OCI-LY3 (cell line): Measurements from ENCODE around the gene BCAR3.

Source experiments
- EZH2phosphoT487 ChIP-seq: fragments of 200-600 bp; shearing (Covaris generic); IDR thresholded peaks from 2 replicates; pipeline ENCODE4 v1.6.1; 2018; ENCODE audit warnings: antibody characterized with exemption, mixed run types, low read depth
- TF ChIP-seq, protein P1 (sequence below): fragments of 200-600, 300-600 bp; sonication (generic); IDR thresholded peaks from 2 replicates; pipeline ENCODE4 v1.5.1; 2014; ENCODE audit warnings: antibody characterized with exemption, low read length, low read depth

DNA sequence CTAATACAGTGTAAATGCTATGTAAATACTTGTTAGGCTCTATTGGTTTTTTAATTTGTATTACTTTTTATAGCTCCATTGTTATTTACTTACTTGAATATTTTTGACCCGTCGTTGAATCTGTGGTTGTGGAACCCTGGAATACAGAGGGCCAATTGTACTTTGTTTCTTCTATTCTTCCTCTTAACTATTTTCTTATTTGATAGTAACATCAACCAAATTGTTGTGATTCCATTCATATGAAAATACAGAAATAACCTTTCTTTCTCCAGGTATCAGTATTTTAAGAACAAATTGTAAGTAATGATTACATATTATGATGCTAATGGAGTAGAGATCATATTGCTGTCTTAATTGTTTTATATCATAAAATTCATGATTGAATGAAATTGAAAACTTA lies 160.0 kb downstream of the BCAR3 start:
- TF ChIP-seq, protein P1, sequence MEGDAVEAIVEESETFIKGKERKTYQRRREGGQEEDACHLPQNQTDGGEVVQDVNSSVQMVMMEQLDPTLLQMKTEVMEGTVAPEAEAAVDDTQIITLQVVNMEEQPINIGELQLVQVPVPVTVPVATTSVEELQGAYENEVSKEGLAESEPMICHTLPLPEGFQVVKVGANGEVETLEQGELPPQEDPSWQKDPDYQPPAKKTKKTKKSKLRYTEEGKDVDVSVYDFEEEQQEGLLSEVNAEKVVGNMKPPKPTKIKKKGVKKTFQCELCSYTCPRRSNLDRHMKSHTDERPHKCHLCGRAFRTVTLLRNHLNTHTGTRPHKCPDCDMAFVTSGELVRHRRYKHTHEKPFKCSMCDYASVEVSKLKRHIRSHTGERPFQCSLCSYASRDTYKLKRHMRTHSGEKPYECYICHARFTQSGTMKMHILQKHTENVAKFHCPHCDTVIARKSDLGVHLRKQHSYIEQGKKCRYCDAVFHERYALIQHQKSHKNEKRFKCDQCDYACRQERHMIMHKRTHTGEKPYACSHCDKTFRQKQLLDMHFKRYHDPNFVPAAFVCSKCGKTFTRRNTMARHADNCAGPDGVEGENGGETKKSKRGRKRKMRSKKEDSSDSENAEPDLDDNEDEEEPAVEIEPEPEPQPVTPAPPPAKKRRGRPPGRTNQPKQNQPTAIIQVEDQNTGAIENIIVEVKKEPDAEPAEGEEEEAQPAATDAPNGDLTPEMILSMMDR, result no peak
- no peak for TF ChIP-seq EZH2phosphoT487
